K562 (cell line): ENCODE data around the gene CMTM4. TPM values are rescaled to one million over a fixed set of nuclear protein-coding genes. Genes with fewer than 3 reads are reported as not detected.

Experiments
- ARID2 ChIP-seq: fragments of 450-650 bp; IDR thresholded peaks from 2 replicates; pipeline ENCODE4 v1.6.1; 2017; ENCODE audit warnings: antibody characterized with exemption, mild to moderate bottlenecking
- ATF2 ChIP-seq: sonication (generic); formaldehyde crosslinking; IDR thresholded peaks from 2 replicates; pipeline ENCODE4 v1.8.1; 2022; ENCODE audit warnings: missing genetic modification reagents
- COPS2 ChIP-seq: fragments of 450-650 bp; conservative IDR thresholded peaks from 2 replicates; pipeline ENCODE4 v1.6.1; 2016; ENCODE audit warnings: mild to moderate bottlenecking, moderate library complexity
- CREB1 ChIP-seq, 2 experiments: sonication (generic) in 1 of 2; formaldehyde crosslinking in 1 of 2; IDR thresholded peaks; 2 replicates each; pipeline versions ENCODE4 v1.6.1 to v1.8.0; 2012 to 2022; ENCODE audit warnings: inconsistent platforms in 1 of 2, mild to moderate bottlenecking in 1 of 2, missing genetic modification reagents in 1 of 2, moderate library complexity in 1 of 2
- E2F4 ChIP-seq: sonication (generic); formaldehyde crosslinking; IDR thresholded peaks from 2 replicates; pipeline ENCODE4 v1.8.0; 2022; ENCODE audit warnings: mild to moderate bottlenecking, low read depth, missing genetic modification reagents
- ERF ChIP-seq: fragments of 450-650 bp; formaldehyde crosslinking; IDR thresholded peaks from 2 replicates; pipeline ENCODE4 v1.4.0; 2020; ENCODE audit warnings: mild to moderate bottlenecking, mixed read lengths
- FOXA1 ChIP-seq: fragments of 450-650 bp; IDR thresholded peaks from 2 replicates; pipeline ENCODE4 v1.6.1; 2016; ENCODE audit warnings: mild to moderate bottlenecking, borderline replicate concordance
- HNRNPK ChIP-seq: fragments of 200-400 bp; formaldehyde crosslinking; IDR thresholded peaks from one replicate; pipeline ENCODE4 v1.6.1; 2018; ENCODE audit warnings: mild to moderate bottlenecking, low read depth, low read length; ENCODE audit not compliant: poor library complexity, severe bottlenecking
- NONO ChIP-seq, 2 experiments: fragments of 200-400 bp in 1 of 2; fragments of 450-650 bp in 1 of 2; formaldehyde crosslinking in 1 of 2; IDR thresholded peaks; 2 replicates each; pipeline ENCODE4 v1.6.1; 2017; ENCODE audit warnings: low read depth in 2 of 2, mild to moderate bottlenecking in 2 of 2, moderate library complexity in 2 of 2, low read length in 1 of 2
- RCOR1 ChIP-seq, 2 experiments: IDR thresholded peaks; 2 replicates each; pipeline ENCODE4 v1.6.1; 2012; ENCODE audit warnings: low read depth in 2 of 2, low read length in 2 of 2, borderline replicate concordance in 1 of 2, improper control_type of control experiment in 1 of 2
- REST ChIP-seq, 2 experiments: fragments of 450-650 bp; formaldehyde crosslinking in 1 of 2; IDR thresholded peaks; 2 replicates each; pipeline versions ENCODE4 v1.4.0 to v1.6.1; 2014 to 2020; ENCODE audit warnings: mild to moderate bottlenecking in 2 of 2, borderline replicate concordance in 1 of 2, low read depth in 1 of 2
- RUNX1 ChIP-seq: sonication (generic); IDR thresholded peaks from 2 replicates; pipeline ENCODE4 v1.6.1; 2016; ENCODE audit warnings: antibody characterized with exemption, low read depth
- TFAM ChIP-seq: fragments of 250-450 bp; sonication (Bioruptor Pico); conservative IDR thresholded peaks from 2 replicates; pipeline ENCODE4 v1.5.0; 2021; ENCODE audit warnings: mild to moderate bottlenecking, moderate library complexity
- ZBTB2 ChIP-seq: fragments of 450-650 bp; IDR thresholded peaks from 2 replicates; pipeline ENCODE4 v1.6.1; 2016; ENCODE audit warnings: antibody characterized with exemption
- polyA plus RNA-seq, 8 experiments: library from polyadenylated mRNA; depleted of rRNA in 4 of 8; stranded (reverse) in 5 of 8; unstranded in 3 of 8; fragments of >200 nt; fragmentation: Nextera tagmentation in 2 of 8; fragmentation: Illumina TruSeq in 1 of 8; extraction: Ambion mirVana in 2 of 8; extraction: Trizol in 1 of 8; gene quantifications; 2 replicates each; pipeline versions ENCODE4 v1.2.1 to v1.2.3, GENCODE V29; 2011 to 2014; ENCODE audit warnings: inconsistent platforms in 1 of 8, missing spikeins in 1 of 8
- total RNA-seq, 7 experiments: library from RNA; depleted of rRNA in 6 of 7; stranded (reverse); fragments of >200 nt in 6 of 7; fragmentation: Illumina TruSeq in 2 of 7; extraction: Trizol in 2 of 7; gene quantifications; 2 replicates each; pipeline versions ENCODE4 v1.2.1 to v1.2.3, GENCODE V29; 2011 to 2021; ENCODE audit warnings: low replicate concordance in 1 of 7

CMTM4 gene
- total and polyA plus RNA-seq, 9 of the 15 experiments (the other 6 are each of a cell fraction or from before 2014, with no cell fraction given), result 2.0 to 21.3 (median 12.5) TPM

- TF ChIP-seq REST (IDR thresholded peaks at IDR 0.05; ENCODE audit: borderline replicate concordance) (peak; percentile 30; the same call in 1 of the 2 replicates), REST (CRISPR knock-in tag; IDR thresholded peaks at IDR 0.05; ENCODE audit: low read depth) (no peak), ARID2 (no peak), E2F4 (no peak), RUNX1 (no peak), NONO (IDR thresholded peaks at IDR 0.05; ENCODE audit: low read depth in 2 of 2, low read length in 1 of 2) (peak in 1 of 2 experiments; percentile 76; a peak in 2 of 4 replicates), COPS2 (no peak), FOXA1 (no peak), HNRNPK (no peak), CREB1 (IDR thresholded peaks at IDR 0.05) (0 out of 2 replicates have a peak, but pooled peaks have one; percentile 54), CREB1 (CRISPR knock-in tag; IDR thresholded peaks at IDR 0.05) (peak; percentile 33; the same call in 1 of the 2 replicates), RCOR1 (IDR thresholded peaks at IDR 0.05; ENCODE audit: borderline replicate concordance in 1 of 2, low read depth in 2 of 2, low read length in 2 of 2) (peak in 1 of 2 experiments; percentile 75; a peak in 2 of 4 replicates), ERF (CRISPR knock-in tag) (no peak), ATF2 (CRISPR knock-in tag) (no peak), ZBTB2 (peak; percentile 48; the same call in 1 of the 2 replicates), TFAM (CRISPR knock-in tag) (no peak)
These were observed 35.9 kb downstream of the CMTM4 start (continued) for GRCh38 chr16:66660422-66661209.
